Measurements from ENCODE around the gene GPR152.
"Not testable (repeated sequence)": the region's sequence is repeated elsewhere in the genome, so short reads cannot be mapped to it uniquely, and the experiment has no call there.

Gene GPR152

GRCh38 chr11:67412495-67413179 lies 39.9 kb downstream of the GPR152 start:
- in situ Hi-C loops (cut with MboI; ENCODE audit: low sequenced_read_pairs): no loop called here

GRCh38 chr11:67411785-67412152 lies 40.8 kb downstream of the GPR152 start:
- in situ Hi-C loops (cut with MboI; ENCODE audit: low sequenced_read_pairs): no loop called here

GRCh38 chr11:67410984-67411784 lies 41.3 kb downstream of the GPR152 start:
- in situ Hi-C loops (cut with MboI; ENCODE audit: low sequenced_read_pairs): no loop called here

- in situ Hi-C loops (cut with MboI; ENCODE audit: low sequenced_read_pairs): no loop called here
These were observed 42.1 kb downstream of the GPR152 start for GRCh38 chr11:67410369-67410831.

GRCh38 chr11:67409781-67410368 lies 42.7 kb downstream of the GPR152 start:
- in situ Hi-C loops (cut with MboI; ENCODE audit: low sequenced_read_pairs): no loop called here

- in situ Hi-C loops (cut with MboI; ENCODE audit: low sequenced_read_pairs): no loop called here
These were observed 43.3 kb downstream of the GPR152 start for GRCh38 chr11:67409261-67409666.

- in situ Hi-C loops (cut with MboI; ENCODE audit: low sequenced_read_pairs): no loop called here
These were observed 43.9 kb downstream of the GPR152 start for GRCh38 chr11:67408437-67409200.

- in situ Hi-C loops (cut with MboI; ENCODE audit: low sequenced_read_pairs): no loop called here
These were observed 44.8 kb downstream of the GPR152 start for GRCh38 chr11:67407688-67408163.

GRCh38 chr11:67406969-67407687 lies 45.4 kb downstream of the GPR152 start:
- in situ Hi-C loops (cut with MboI; ENCODE audit: low sequenced_read_pairs): no loop called here

GRCh38 chr11:67406420-67406968 lies 46.0 kb downstream of the GPR152 start:
- in situ Hi-C loops (cut with MboI; ENCODE audit: low sequenced_read_pairs): no loop called here

- in situ Hi-C loops (cut with MboI; ENCODE audit: low sequenced_read_pairs): no loop called here
These were observed 46.7 kb downstream of the GPR152 start for GRCh38 chr11:67405688-67406339.

GRCh38 chr11:67405196-67405567 lies 47.3 kb downstream of the GPR152 start:
- in situ Hi-C loops (cut with MboI; ENCODE audit: low sequenced_read_pairs): no loop called here

GRCh38 chr11:67404515-67405195 lies 47.9 kb downstream of the GPR152 start:
- in situ Hi-C loops (cut with MboI; ENCODE audit: low sequenced_read_pairs): no loop called here

GRCh38 chr11:67403085-67403484 lies 49.4 kb downstream of the GPR152 start:
- in situ Hi-C loops (cut with MboI; ENCODE audit: low sequenced_read_pairs): not testable (repeated sequence)

- in situ Hi-C loops (cut with MboI; ENCODE audit: low sequenced_read_pairs): not testable (repeated sequence)
These were observed 50.2 kb downstream of the GPR152 start for GRCh38 chr11:67402192-67402839.

- in situ Hi-C loops (cut with MboI; ENCODE audit: low sequenced_read_pairs): no loop called here
These were observed 50.9 kb downstream of the GPR152 start, which contains the start of gene PPP1CA for GRCh38 chr11:67401495-67402191. Gene PPP1CA (minus strand): TSS chr11:67401858. CDS start chr11:67401782, 76 bp downstream.

Data from HL-60/S4 treated with retinoic acid at 250 ng/mL for 4 days and 3 days (cell line).